Activated B cell treated with CpG ODN at 0.5 μM for 24 hours (primary cell): ENCODE results near the gene PKP4. TPM values are rescaled to one million over a fixed set of nuclear protein-coding genes. Genes with fewer than 3 reads are reported as not detected.

Source experiments
- ATAC-seq: fragments of 200-7000 bp; cut with Tn5 transposase; one replicate; pipeline ENCODE4 v1.10.0; 2021; ENCODE audit warnings: low read depth, mild to moderate bottlenecking, moderate library complexity
- CTCF ChIA-PET: fragments of 350-600 bp; sonication (Branson Sonifier 250); formaldehyde crosslinking; loops from one replicate; lab custom pipeline; 2021; ENCODE audit warnings: antibody characterized with exemption; lab: Charles Lee
- POLR2A ChIA-PET: fragments of 350-600 bp; sonication (Branson Sonifier 250); formaldehyde crosslinking; loops from one replicate; lab custom pipeline; 2021; ENCODE audit warnings: antibody characterized with exemption; lab: Charles Lee
- DNase-seq: peaks from one replicate; pipeline ENCODE4 v3.0.0; 2022
- H3K27ac Mint-ChIP-seq: one replicate; pipeline ENCODE4 v1.8.0; 2020; ENCODE audit warnings: mixed read lengths
- H3K27me3 Mint-ChIP-seq: one replicate; pipeline ENCODE4 v1.8.0; 2021; ENCODE audit warnings: mixed read lengths
- H3K36me3 Mint-ChIP-seq: one replicate; pipeline ENCODE4 v1.8.0; 2021; ENCODE audit warnings: low read depth, mixed read lengths
- H3K4me1 Mint-ChIP-seq: one replicate; pipeline ENCODE4 v1.8.0; 2021; ENCODE audit warnings: mixed read lengths
- H3K4me3 Mint-ChIP-seq: one replicate; pipeline ENCODE4 v1.8.0; 2020; ENCODE audit warnings: mild to moderate bottlenecking, mixed read lengths
- H3K9me3 Mint-ChIP-seq: one replicate; pipeline ENCODE4 v1.8.0; 2020; ENCODE audit warnings: mixed read lengths
- intact Hi-C: fragments of 100-400 bp; cut with micrococcal nuclease; formaldehyde crosslinking; loops from one replicate; pipeline ENCODE4 v1.15.1; 2024
- total RNA-seq: library from RNA; stranded (reverse); gene quantifications from 2 replicates; pipeline ENCODE4 v1.2.3, GENCODE V29; 2022
- TF ChIP-seq, protein P1 (sequence below): fragments of 200-600 bp; IDR thresholded peaks from one replicate; pipeline ENCODE4 v1.8.0; 2022; ENCODE audit warnings: antibody characterized with exemption, mild to moderate bottlenecking

Gene PKP4
- total RNA-seq, 1 donor from 2014 or later: 6.5 TPM

DNA sequence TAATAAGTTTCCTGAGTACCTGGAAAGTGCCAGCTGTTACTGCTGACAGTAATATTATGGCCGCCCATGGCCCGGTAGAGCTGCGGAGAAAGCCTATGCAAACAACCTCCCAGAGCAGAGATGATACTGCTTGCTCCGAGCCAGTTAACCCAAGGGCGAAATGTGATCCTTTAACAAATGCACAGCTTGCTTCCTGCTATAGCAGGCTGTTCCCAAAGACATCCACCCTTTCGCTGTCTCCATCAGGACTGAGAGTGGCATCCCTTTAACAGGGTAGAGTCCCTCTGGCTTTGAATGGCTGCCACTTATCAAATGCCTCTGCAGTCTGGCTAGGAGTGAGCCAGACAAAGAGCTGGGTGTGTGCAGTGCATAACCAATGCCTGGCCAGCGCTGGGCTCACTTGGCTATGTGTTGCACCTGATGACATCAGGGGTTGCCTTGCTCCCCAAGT lies 268.7 kb downstream of the PKP4 start:
- H3K27me3 Mint-ChIP-seq: no peaks in the 10 kb centered on the region
- H3K36me3 Mint-ChIP-seq: no peaks in the 10 kb centered on the region
- POLR2A ChIA-PET: no interaction called here
- DNase-seq: no peak
- no peaks in the 10 kb centered on the region for H3K4me1 Mint-ChIP-seq
- ATAC-seq: no peak
- no peaks in the 10 kb centered on the region for H3K9me3 Mint-ChIP-seq
- intact Hi-C loops: no loop called here
- no peak overlapping the region for H3K4me3 Mint-ChIP-seq
- CTCF ChIA-PET: no interaction called here
- TF ChIP-seq, protein P1, sequence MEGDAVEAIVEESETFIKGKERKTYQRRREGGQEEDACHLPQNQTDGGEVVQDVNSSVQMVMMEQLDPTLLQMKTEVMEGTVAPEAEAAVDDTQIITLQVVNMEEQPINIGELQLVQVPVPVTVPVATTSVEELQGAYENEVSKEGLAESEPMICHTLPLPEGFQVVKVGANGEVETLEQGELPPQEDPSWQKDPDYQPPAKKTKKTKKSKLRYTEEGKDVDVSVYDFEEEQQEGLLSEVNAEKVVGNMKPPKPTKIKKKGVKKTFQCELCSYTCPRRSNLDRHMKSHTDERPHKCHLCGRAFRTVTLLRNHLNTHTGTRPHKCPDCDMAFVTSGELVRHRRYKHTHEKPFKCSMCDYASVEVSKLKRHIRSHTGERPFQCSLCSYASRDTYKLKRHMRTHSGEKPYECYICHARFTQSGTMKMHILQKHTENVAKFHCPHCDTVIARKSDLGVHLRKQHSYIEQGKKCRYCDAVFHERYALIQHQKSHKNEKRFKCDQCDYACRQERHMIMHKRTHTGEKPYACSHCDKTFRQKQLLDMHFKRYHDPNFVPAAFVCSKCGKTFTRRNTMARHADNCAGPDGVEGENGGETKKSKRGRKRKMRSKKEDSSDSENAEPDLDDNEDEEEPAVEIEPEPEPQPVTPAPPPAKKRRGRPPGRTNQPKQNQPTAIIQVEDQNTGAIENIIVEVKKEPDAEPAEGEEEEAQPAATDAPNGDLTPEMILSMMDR: no peak
- H3K27ac Mint-ChIP-seq: no peak overlapping the region

DNA sequence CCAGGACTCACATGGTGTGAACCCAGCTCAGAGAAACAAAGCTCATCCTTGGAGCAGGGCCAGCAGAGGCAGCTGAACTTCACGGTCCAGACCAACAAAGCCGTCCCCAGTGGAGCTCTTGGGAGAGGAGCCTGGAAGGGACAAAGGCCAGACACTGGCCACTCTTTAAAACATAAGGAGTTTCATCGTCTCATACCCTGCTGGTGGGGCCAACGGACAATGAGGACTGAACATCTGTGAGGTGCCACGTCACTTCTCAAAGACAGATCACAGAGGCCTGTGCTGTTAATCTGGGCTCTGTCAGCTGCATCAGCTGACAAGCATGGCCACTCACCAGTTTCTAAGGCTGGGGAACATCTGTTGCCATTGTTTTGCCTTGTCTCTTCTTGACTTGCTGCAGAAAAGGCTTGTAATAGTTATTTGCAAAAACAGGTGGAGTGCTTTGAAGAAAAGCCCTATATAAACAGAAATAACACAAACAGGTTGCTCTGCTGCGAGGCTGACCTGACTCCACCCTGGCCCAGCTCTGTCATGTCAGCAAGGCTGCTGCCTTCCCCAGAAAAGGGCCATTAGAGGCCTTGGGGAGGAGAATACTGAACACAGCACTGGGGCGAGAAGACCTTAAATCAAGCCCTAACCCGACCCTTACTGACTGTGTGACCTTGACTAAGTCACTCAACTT lies 270.3 kb downstream of the PKP4 start:
- TF ChIP-seq, protein P1: no peak
- Mint-ChIP-seq H3K27ac (no peak overlapping the region), H3K36me3 (no peaks in the 10 kb centered on the region), H3K4me3 (no peak overlapping the region), H3K27me3 (no peaks in the 10 kb centered on the region), H3K9me3 (no peaks in the 10 kb centered on the region), H3K4me1 (no peaks in the 10 kb centered on the region)
- CTCF ChIA-PET: no interaction called here
- intact Hi-C loops: no loop called here
- ATAC-seq: no peak
- no peak for DNase-seq
- POLR2A ChIA-PET: no interaction called here

DNA sequence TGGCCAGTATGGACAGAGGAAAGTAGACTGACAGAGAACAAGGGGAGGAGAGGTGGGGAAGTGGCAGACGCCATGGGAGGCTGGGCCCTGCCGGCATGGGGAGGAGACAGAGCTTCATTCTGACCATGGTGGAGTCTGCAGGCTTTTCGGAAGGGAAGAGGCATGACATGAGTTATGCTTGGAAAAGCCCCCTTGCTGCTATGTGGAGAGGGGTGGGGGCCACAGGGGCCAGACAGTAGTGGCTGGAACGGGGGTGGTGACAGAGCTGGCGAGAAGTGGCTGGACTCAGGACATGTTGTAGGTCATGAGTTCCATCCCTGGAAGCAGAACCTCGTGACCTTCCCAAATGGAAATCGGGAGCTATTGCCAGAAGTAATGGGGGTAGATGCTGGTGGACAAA lies 271.7 kb downstream of the PKP4 start:
- CTCF ChIA-PET: no interaction called here
- ATAC-seq (no peak), DNase-seq (no peak)
- H3K4me1 Mint-ChIP-seq: no peaks in the 10 kb centered on the region
- H3K27me3 Mint-ChIP-seq: no peaks in the 10 kb centered on the region
- H3K4me3 Mint-ChIP-seq: no peak overlapping the region
- no peaks in the 10 kb centered on the region for H3K36me3 Mint-ChIP-seq
- no peak overlapping the region for H3K27ac Mint-ChIP-seq
- POLR2A ChIA-PET: no interaction called here
- intact Hi-C loops: no loop called here
- H3K9me3 Mint-ChIP-seq: no peaks in the 10 kb centered on the region
- TF ChIP-seq, protein P1: no peak

DNA sequence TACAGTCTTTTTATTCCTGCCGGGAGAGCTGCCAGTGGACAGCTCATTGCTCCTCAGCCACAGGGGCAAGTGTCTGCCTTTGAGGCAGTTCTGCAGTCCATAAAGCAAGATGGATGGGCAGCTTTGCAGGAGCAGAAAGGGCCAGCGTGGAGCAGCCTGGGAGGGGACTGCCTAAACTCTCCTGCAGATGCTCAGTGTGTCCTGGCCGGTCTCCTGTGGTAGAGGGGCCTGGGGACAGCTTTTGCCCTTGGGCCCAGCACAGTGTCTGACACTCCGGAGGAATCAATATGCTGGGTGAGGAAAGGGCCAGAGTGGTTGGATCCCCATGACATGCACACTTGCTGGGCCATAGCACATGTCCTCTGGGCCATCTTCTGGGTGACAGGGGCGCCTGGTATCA lies 272.7 kb downstream of the PKP4 start:
- Mint-ChIP-seq H3K36me3 (no peaks in the 10 kb centered on the region), H3K4me1 (no peaks in the 10 kb centered on the region), H3K27me3 (no peaks in the 10 kb centered on the region), H3K9me3 (no peaks in the 10 kb centered on the region), H3K4me3 (no peak overlapping the region), H3K27ac (no peak overlapping the region)
- TF ChIP-seq, protein P1: no peak
- CTCF ChIA-PET: no interaction called here
- POLR2A ChIA-PET: no interaction called here
- ATAC-seq (no peak), DNase-seq (no peak)
- intact Hi-C loops: no loop called here

DNA sequence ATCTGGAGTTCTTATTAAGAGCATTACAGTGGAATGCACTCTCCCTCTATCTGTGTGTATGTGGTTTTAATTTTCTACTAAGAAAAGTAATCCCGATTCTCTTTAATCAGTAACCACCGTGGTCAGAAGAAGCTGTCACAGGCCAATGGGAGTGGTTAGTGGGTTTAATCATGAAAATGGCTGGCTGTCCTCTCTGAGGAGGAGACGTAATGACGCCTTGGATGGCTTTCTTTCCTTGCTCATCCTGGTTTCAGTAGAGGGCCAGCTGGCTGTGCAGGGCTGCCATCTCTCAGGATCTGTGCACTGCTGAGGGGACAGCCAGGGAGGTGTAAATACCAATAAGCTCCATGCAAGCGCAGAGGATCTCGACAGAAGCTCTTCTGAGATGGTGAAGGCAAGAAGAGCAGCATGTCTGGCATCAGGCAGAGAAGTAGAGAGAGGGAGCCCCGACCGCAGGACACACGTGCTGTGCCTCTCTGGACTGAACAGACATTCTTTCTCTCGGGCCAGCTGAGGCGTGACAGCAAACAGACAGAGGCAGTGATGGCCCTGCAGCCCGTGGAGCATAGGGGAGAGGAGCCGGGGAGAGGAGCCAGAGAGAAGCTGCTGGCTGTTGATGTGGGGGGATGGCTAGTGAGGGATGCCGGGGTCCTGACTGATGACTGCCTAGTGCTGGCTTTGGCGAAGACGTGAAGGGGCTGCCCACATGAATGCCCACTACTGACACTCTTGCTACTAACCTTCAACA lies 273.3 kb downstream of the PKP4 start:
- H3K36me3 Mint-ChIP-seq: no peaks in the 10 kb centered on the region
- POLR2A ChIA-PET: no interaction called here
- DNase-seq (no peak), ATAC-seq (no peak)
- CTCF ChIA-PET: no interaction called here
- TF ChIP-seq, protein P1: no peak
- H3K27ac Mint-ChIP-seq: no peak overlapping the region
- no peaks in the 10 kb centered on the region for H3K27me3 Mint-ChIP-seq
- H3K9me3 Mint-ChIP-seq: no peaks in the 10 kb centered on the region
- intact Hi-C loops: no loop called here
- no peaks in the 10 kb centered on the region for H3K4me1 Mint-ChIP-seq
- no peak overlapping the region for H3K4me3 Mint-ChIP-seq
